HG03439 (cell line): ENCODE data around the gene MOBP.

Experiments used
- ATAC-seq: cut with Tn5 transposase; IDR thresholded peaks from one replicate; pipeline ENCODE4 v1.9.1; 2021; ENCODE audit warnings: mild to moderate bottlenecking, moderate library complexity; ENCODE audit not compliant: unreplicated experiment

MOBP gene

DNA sequence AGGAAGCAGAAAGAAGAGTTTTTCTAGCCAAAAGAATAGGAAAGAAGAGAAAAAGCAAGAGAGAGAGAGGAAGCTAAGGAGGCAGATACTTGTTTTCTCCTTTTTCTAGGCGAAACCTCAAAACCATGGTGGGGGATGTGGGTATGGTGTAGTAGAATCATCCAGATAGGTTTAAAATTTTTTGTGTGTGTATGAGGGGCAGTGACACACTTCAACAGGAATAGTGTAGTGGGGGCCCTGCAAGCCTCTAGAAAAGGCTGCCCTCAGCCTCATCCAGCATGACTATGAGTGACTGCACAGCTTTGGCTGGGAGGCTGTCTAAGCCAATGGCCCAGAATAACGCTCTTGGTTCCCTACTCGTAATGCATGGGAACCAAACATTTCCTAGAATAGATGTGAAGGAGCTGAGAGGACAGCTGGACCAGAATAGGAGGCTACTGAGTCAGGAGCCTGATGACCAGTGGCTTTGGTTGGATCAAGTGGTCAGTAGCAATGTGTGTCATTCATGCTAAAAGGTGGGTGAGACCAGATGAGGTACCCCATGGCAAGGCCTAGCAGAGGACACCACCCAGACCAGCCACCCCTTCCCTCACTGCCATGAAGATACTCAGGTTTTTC, 24.4 kb downstream of the MOBP start:
- no peak for ATAC-seq

DNA sequence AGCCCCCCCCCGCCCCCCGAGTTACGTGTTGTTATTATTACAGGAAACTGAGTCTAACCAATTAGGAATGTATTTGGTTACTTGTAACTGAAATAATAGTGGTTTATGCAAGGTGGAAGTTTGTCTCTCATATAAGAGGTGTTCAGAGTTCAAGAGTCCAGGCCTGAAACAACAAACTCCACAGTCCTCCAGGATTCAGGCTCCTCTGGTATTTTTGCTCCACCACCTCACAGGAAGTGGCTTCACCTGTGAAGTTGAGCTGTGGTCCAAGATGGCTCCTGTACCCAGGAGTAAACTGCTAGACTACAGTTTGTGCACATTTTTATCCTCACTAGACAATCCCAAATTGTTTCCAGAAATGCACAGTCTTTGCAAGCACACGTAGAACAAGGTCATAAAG, 27.3 kb downstream of the MOBP start:
- ATAC-seq, result no peak

GRCh38 chr3:39497753-39498152, 30.3 kb downstream of the MOBP start:
- ATAC-seq, result no peak

DNA sequence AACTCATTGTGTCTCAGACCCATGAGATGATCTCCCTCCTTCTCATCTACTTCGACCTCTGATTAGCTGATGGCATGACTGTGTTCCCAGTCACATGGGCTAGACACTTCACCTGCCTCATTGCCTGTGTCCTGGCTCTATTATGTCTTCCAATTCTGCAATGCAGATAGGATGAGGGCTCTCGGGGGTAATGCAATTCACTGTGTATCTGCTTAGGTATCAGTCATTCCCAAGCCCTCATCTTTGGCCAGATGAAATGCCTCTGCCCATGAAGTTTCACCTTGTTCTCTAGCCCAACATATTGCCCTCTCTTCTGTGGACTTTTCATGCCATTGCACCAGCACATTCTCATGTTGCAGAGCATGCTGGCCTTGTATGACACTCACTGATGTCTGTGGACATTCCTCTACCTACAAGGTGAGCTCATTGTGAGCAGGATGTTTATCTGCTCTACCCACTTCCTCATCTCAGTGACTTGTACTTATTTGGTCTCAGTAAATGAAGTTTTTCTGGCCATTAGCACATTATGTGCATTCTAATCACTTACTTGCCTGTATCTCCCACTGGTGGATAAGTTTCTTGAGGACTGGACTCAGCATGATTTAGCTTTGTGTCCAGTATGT, 32.3 kb downstream of the MOBP start:
- ATAC-seq, result no peak

GRCh38 chr3:39501059-39501458, 33.6 kb downstream of the MOBP start:
- ATAC-seq, result no peak

DNA sequence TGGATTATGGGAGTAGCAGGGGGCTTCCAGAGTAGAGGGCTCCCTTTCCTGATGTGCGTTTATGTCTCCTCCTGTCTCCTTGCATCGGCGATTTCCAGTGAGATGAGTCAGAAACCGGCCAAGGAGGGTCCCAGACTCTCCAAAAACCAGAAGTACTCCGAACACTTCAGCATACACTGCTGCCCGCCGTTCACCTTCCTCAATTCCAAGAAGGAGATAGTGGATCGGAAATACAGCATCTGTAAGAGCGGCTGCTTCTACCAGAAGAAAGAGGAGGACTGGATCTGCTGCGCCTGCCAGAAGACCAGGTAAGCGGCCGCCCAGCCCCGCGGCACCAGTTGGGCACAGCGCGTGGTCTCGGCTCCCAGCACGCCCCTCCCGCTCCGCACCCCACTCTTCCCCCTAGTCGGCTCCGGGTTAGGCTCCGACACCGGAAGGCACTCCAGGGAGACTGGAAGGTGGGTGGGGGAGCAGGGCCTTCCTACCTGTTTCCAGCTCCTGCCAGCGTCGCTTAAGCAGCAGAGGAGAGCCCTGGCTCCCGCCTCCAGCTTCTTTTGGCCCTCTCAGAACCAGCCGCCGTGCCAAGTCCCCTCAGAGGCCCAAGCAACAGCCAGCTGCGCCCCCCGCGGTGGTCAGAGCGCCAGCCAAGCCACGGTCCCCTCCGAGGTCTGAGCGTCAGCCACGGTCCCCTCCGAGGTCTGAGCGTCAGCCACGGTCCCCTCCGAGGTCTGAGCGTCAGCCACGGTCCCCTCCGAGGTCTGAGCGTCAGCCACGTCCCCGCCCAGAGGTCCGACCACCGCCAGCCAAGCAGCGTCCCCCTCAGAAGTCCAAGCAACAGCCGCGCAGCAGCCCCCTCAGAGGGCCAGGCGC, 34.7 kb downstream of the MOBP start:
- no peak for ATAC-seq

DNA sequence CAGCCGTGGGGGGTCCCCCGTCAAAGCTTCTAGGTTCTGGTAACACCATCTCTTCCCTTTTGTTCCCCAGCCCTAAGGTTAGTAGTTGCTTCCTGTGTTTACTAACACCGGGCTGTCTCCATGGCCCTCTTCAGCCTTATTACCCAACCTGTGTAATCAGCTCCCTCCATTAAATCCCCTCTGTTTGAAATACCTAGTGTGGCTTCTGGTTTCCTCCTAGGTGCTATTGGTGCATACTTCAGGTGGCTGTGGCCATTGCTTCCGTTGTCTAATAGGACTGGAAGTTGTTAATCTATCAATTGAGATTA, 35.3 kb downstream of the MOBP start:
- ATAC-seq, result no peak

GRCh38 chr3:39505866-39506742, 38.6 kb downstream of the MOBP start:
- no peak for ATAC-seq

- no peak for ATAC-seq
These were observed 39.4 kb downstream of the MOBP start for GRCh38 chr3:39506863-39507262.

DNA sequence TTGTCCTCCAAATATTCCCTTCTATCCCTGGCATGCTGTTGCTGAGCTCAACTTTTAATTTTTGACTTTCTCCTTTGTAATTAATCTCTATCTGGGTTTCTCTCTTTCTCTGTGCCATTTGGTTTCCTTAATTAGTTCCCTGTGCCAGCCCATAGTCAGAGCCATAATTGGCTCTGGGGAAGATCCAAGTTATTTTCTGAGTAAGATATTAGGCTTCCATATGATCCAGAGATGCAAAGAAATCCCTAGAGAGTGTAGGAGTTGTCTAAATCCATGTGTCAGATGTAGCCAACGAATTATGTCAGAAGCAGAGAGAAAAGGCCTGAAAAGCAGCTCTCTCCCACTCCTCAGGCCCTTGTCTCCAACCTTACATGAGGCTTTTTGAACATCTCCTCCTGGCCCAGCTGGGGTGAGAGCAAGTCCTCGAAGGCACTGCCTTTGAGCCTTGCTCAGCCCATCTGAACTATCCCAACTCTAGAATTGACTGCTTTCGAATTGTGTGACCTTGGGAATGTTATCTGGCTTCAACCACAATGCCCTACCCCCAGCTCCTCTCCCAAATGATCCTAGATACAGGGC, 46.4 kb downstream of the MOBP start:
- ATAC-seq, result no peak

- no peak for ATAC-seq
These were observed 48.4 kb downstream of the MOBP start for GRCh38 chr3:39515681-39516441.

GRCh38 chr3:39519103-39519502, 51.6 kb downstream of the MOBP start:
- ATAC-seq, result no peak

- ATAC-seq, result no peak
These were observed 52.2 kb downstream of the MOBP start for GRCh38 chr3:39519554-39520288.

GRCh38 chr3:39521456-39521855, 54.0 kb downstream of the MOBP start:
- no peak for ATAC-seq

DNA sequence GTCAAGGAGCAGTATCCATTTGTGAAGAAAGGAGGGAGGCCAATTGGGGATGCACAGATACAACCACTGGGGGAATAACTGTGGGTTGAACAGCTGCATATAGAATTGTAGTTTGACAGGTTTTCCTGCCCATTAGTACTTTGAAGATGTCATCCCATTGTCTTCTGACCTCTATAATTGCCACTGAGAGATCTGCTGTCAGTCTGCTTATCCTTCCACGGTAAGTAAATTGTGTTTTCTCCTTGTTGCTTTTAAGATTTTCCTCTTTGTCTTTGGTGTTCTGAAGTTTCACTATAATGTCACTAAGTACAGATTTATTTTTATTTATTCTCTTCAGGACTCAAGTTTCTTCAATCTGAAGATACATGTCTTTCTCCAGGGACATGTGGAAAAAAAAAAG, 56.6 kb downstream of the MOBP start:
- ATAC-seq, result no peak

DNA sequence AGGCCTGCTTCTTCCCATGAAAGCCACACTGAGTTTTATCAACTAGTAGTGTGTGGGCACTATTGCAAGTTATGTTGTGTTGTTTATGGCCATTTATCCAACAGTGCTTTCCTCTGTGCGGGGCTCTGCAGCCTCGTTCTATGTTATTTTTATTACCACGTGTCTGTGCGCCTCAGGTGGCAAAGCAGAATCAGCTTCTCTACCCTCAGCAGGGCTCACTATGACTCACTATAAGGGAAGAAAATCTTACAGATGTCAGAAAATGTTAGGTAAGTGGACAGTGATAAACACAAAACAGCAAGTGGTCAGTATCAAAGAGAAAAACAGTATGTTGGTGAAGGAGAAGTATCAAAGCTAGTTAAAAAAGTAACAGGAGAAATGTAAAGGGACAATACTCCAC, 61.4 kb downstream of the MOBP start:
- ATAC-seq, result no peak

GRCh38 chr3:39529577-39529976, 62.1 kb downstream of the MOBP start:
- ATAC-seq, result no peak

DNA sequence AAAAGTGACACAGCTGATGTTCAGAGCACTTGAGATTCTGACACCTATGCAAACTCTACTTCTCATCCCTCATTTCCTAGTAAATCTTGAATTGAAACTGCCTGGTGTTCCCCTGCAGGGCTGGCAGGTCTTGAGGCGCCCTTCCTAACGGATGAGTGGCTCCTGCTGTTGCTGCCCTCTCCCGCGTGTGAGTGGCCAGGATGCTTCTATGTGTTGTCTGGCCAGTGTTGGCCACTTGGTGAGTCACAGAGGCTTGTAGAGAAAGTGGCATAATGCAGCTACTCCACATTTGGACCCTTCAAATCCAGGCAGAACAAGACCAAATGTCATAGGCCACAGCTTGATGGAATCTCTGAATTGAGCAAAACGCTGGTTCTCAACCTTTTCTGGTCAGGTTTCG, 63.6 kb downstream of the MOBP start:
- ATAC-seq, result no peak

DNA sequence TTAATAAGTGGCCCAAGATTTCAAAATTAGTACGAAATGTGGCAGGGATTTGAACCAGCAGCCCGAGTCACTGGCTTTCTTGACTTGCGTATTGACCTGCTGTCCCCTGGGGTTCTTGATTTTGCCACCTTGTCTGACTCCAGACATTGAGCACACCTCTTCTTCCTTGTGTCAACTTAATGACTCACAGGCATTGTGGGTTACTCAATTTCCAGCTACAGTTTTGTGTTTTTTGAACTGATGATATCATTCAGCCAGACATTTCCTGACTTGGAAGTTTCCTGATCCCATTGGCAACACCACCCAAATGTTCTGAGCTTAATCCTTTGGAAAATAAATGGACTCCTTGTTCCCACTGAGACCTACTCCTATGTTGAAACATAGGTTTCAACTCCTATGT, 64.2 kb downstream of the MOBP start:
- no peak for ATAC-seq

GRCh38 chr3:39532777-39533176, 65.3 kb downstream of the MOBP start:
- no peak for ATAC-seq
